Fibroblast of the conjunctiva (primary cell): ENCODE data around the gene IL20.
"Not testable (repeated sequence)": the region's sequence is repeated elsewhere in the genome, so short reads cannot be mapped to it uniquely, and the experiment has no call there.

Source experiments
- DNase-seq: peaks from one replicate; pipeline ENCODE4 v3.0.0-alpha.2; 2010; ENCODE audit warnings: low read depth

The IL20 gene

DNA sequence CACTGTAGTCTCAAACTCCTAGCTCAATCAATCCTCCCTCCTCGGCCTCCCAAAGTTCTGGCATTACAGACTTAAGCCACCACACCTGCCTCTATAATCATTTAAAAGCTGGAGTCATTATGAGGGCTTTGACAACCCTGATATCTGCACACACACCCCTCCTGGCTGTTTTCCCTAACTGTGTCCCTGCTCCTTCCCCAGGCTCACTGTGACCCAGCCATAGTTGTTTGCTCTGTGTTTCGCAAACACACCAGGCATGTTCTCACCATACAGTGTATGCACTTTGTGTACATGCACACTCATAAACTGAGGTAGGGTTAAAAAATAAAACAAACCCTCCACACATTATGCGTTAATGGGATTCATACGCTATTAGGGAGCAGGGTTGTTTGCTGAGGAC lies 21.8 kb upstream of the IL20 start:
- no peak for DNase-seq

DNA sequence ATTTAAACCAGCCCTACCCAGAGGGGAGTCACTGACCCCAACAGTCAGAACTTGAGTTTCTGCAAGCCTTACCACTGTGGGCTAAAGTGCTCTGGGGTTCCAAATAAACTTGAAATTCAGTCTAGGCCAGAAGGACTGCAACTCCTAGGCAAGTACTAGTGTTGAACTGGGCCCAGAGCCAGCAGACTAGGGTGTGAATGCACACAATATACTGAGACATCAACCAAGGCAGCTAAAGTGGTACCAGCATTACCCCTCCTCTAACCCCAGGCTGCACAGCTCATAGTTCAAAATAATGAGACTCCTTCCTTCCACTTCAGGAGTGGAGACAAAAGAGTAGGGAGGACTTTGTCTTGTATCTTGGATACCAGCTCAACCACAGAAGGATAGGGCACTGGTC lies 18.9 kb upstream of the IL20 start:
- DNase-seq, result no peak

DNA sequence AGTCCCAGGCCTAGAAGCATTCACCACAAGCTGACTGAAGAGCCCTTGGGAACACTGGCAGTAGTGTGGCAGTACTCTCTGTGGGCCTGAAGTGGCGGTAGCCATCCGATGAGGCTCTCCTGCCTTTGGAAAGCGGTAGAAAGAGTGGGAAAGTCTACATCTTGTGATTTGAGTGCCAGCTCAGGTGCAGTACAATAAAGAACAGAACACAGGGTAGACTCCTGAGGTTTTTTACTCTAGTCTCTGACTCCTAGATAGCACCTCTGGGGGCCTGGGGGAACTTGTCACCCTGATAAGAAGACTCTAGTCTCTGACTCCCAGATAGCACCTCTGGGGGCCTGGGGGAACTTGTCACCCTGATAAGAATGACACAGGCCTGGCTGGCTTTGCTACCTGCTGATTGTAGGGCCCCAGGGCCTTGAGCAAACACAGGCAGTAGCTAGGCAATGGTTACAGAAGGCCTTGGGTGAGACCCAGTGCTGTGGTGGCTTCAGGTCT lies 18.0 kb upstream of the IL20 start:
- DNase-seq, result no peak

DNA sequence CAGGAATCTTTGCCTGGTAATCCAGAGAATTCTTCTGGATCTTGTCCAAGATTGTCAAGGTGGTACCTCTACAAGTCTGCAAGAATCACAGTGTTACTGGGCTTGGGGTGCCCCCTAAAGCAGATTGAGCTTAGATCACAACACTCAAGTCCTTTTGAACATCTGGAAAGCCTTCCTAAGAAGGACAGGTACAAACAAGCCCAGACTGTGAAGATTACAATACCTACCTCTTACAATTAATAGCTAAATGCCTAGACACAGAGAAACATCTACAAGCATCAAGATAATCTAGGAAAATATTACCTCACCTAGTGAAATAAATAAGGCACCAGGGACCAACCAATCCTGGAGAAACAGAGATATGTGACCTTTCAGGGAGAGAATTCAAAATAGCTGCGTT lies 17.5 kb upstream of the IL20 start:
- DNase-seq, result no peak

DNA sequence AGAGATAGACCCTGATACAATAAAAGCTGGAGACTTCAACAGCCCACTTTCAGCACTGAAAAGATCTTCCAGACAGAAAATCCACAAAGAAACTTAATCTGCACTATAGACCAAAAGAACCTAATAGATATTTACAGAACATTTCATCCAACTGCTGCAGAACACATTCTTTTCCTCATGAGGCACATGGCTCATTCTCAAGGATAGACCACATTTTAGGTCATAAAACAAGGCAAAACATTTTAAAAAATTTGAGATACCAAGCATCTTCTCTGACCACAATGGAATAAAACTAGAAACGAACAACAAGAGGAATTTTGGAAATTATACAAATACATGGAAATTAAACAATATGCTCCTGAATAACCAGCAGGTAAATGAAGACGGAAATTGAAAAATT lies 15.0 kb upstream of the IL20 start:
- DNase-seq, result no peak

DNA sequence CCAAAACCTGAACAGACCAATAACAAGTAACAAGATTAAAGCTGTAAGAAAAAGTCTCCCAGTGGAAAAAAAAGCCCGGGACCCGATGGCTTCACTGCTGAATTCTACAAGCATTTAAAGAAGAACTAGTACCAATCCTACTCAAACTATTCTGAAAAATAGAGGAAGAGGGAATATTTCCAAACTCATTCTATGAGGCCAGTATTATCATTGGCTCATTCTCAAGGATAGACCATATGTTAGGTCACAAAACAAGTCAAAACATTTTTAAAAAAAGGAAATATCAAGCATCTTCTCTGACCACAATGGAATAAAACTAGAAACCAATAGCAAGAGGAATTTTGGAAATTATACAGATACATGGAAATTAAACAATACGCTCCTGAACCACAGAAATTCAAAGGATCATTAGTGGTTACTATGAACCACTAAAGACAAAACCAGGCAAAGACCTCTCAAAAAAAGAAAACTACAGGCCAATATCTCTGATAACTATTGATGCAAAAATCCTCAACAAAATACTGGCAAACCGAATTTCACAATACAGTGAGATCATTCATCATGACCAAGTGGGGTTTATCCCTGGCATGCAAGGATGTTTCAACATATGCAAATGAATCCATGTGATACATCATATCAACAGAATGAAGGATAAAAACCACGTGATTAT lies 13.9 kb upstream of the IL20 start:
- DNase-seq, result no peak

DNA sequence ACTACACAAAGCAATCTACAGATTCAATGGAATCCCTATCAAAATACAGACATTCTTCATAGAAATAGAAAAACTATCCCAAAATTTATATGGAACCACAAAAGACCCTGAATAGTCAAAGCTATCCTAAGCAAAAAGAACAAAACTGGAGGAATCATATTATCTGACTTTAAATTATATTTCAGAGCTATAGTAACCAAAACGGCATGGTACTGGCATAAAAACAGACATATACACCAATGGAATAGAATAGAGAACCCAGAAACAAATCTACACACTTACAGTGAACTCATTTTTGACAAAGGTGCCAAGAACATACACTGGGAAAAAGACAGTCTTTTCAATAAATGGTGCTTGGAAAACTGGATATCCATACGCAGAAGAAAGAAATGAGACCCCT lies 12.8 kb upstream of the IL20 start:
- not testable (repeated sequence) for DNase-seq

DNA sequence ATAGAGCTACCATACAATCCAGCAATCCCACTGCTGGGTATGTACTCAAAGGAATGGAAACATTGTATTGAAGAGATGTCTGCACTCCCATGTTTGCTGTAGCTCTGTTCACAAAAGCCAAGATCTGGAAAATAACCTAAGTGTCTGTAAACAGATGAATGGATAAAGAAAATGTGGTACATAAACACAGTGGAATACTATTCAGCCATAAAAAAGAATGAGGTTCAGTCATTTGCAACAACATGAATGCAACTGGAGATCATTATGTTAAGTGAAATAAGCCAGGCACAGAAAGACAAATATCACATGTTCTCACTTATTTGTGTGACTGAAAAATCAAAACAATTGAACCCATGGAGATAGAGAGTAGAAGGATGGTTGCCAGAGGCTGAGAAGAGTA lies 11.7 kb upstream of the IL20 start:
- not testable (repeated sequence) for DNase-seq

DNA sequence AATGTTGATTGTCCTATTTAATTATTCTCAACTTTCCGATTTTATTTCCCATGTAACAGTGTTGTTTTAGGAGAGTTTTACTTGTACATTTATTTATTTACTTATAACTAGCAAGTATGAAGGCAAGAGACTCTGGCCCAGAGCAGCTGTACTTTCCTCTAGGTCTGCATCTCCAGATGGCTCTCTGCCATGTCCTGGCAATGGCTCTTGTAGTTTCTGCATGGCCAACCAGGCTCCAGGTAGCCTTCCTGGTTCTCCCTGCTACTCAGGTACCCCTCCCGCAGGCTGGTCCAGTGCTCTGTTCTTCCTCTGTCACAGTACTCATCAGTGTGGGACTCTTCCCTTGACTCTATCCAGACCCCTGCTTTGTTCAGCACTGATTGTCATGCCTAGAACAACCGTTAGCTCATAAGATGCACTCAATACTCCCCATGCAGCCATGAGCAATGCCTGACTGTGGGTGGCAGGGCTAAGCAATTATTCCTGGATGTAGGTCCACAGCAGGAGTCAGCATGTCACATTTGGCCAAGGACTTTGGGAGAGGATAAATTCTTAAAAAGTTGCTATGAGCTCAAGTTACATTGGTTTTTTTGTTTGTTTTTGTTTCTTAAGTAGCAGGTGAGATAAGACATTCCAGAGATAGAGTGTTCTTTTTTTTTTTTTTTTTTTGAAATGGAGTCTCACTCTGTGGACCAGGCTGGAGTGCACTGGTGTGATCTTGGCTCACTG lies 10.9 kb upstream of the IL20 start:
- DNase-seq, result no peak

DNA sequence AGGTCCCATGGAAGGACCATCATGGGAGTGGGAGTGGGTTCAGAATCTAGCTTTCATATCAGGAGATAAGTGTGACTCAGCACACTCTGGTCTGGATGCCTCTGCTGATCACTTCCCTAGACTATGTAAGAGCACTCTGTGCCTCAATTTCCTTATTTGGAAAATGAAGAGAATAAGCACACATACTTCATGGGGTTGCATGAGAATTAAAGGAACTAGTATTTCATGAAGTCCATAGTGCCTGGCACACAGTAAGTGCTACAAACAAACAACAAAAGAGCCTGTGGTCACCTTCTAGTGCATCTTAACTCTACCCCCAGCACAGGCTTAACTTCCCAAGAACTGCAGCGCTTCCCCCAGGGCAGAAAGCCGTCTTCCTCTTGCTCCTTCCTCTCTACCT lies 9.6 kb upstream of the IL20 start:
- no peak for DNase-seq

DNA sequence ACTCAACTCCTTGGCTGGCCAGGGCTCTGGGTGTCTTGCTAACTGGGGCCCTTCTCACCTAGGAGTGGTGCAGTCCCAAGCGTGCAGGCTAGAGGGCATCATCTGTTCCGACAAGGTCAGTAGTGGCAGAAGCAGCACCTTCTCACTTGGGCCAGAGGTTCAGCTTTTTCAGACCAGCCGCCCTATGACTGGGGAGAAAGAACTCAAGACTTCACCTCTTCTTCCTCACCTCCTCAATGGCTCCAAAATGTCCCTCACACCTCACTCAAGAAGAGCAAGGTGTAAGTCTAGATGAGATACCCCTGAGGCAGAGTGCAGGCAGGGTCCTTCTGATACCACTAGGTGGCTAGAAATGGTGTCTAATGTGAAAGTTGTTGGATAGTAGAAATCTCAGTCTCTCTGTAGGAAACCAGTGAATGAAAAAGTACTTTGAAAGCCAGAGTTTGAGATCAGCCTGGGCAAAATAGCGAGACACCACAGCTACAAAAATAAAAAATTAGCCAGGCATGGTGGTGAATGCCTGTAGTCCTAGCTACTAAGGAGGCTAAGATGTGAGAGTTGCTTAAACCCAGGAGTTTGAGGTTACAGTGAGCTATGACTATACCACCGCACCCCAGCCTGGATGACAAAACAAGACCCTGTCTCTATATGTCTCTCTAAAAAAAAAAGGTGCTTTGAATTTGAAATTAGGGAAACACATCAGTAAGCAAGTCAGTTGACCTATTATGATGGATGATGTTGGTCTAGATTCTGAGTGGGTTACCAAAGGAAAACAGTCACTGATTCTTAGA lies 8.6 kb upstream of the IL20 start:
- no peak for DNase-seq

DNA sequence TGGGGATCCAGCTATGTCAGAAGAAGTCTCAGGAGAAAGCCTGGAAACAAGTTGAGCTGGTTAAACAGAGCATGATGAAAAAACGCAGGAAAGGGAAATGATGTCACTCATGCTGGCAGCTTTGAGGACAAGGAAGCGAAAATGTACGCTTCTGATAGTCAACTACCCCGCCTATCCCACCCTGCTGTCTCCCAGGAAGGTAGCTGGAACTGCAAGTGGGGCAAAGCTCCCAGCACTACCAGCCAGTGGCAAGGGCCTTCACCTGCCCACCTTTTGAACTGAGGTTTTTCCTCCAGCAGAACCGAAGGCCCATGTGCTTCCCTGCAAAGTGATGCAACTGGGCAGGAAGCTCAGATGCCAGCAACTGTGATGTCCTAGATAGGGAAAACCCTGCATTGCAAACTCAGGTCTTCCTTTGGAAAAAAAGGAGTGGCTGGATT lies 6.3 kb upstream of the IL20 start:
- DNase-seq, result no peak

DNA sequence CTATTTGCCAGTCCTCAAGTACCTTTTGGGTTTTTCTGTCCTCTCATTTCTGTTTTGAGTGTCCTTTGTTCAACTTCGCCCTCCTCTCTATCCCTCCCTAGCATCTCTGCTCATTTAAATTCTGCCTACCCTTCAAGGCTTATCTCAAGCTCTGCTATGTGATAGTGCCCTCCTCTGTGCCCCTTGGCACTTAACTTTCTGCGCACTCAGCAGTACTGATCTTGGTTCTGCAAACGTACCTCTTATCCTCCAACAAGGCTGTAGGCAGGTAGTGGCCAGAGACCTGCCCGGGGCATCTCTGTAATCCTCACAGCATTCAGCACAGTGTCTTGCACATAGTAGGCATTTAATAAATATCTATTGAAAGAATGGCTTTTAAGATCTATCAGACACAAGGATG lies 5.3 kb upstream of the IL20 start:
- DNase-seq, result no peak

DNA sequence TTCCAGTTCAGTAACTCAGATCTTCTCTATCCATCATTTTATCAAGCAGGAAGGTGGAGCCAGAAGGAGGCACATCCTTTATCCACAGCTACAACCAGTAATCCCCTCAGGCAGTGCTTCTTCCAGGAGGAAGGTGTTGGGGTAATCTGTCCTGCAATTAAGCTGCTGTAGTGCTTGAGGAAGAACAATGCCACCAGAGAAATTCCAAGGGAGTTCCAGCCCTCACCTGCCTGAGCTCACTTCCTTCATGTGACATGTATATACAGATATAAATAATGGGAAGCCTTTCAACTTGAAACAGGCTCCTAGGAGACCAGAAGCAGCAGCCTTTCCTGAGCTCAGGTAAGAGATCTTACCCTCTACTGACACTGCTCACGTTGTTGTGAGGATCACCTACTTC lies 2.2 kb upstream of the IL20 start:
- DNase-seq, result no peak

DNA sequence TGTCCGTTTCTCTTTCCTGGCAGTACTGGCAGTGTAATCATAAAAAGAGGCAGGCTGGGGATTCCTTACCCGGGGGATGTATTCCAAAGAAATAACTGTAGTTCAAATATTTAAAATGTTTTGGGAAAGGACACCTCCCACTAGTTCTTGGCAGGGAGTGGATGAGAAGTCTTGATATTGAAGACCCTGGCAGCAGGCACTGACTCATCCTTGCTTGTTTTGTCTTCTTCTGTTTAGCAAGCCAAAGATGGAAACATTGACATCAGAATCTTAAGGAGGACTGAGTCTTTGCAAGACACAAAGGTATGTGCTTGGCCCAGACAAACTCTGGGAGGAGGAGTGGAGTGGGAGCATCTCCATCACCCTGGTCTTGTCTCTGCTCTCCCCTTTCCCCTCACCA lies 639 bp downstream of the IL20 start:
- no peak for DNase-seq

DNA sequence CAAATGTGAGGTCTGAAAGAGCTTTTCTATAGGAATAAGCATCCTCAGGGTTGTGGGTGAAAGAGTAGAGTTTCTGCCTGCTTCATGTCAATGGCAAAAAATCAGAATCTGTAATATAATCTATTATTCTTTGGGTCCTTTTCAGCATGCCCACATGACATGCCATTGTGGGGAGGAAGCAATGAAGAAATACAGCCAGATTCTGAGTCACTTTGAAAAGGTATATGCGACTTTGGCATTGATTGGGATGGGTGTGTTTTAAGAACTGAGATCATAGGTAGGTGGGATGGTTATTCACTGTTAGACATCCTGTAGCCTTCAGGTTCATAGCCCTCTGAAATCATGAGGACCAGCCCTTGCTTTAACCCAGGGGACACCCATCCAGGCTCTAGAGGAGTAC lies 1.8 kb downstream of the IL20 start:
- DNase-seq, result no peak

DNA sequence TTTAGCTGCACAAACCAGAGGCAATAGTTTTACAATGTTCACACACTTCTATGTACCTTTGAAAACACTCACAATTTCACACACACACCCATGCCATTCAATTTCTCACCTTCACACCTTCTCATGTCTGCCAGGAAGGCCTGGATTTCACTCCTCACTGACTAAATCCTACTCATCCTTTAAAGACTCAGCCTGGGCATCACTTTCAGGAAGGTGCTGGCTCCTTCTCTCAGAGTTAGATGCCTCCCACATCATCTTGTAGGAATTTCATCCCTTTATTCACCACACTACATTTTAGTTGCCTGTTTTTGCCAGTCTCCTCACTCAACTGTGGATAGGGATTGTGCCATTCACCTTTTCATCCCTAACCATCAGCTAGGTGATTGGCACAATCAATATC lies 2.3 kb downstream of the IL20 start:
- no peak for DNase-seq

DNA sequence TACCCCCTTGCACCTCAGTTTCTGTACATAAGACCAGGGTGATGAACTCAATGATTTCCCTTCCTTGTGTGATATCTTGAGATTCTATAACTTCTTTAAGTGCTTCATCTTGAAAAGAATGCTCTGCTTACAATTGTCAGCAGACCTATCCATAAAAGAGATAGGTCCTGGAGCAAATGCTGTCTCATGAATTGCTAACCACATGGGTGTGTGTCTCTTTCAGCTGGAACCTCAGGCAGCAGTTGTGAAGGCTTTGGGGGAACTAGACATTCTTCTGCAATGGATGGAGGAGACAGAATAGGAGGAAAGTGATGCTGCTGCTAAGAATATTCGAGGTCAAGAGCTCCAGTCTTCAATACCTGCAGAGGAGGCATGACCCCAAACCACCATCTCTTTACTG lies 2.8 kb downstream of the IL20 start:
- no peak for DNase-seq

DNA sequence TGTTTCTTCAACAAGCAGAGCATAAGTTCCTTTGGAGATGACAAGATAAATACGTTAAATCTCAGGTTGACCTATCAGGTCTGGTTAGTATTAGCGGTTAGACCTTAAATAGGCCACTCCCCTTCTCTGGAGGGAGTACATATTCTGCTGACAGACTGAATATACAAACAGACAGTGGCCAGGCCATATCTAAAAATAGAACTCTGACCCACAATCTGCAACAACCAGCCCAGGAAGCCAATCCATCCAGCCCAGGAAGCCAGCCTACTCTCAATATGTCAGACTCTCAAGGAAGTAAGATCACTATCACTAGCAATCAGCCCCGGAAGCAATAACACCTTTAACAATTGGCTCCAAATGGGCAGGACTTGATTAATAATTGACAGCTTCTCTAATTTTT lies 6.7 kb downstream of the IL20 start:
- DNase-seq, result no peak

DNA sequence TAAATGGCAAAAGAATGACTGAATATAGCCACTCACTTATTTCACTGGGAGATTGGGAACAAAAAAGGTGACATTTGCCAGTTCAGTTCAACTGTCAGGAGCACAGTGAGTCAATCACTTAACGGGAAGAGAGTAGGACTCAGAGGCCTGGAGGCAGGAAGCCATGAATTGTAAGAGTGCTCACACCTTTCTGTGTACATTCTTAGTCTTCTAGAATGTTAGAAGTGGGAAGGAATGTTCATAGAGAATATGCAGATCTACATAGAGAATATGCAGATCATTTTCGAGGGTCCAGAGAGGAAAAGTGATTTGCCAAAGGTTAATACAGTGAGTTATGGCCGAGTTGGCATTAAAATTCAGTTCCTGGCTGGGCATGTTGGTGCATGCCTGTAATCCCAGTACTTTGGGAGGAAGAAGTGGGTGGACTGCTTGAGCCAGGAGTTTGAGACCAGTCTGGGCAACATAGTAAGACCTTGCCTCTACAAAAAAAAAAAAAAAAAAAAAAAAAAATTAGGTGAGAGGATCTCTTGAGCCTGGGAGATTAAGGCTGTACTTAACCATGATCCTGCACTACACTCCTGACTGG lies 8.3 kb downstream of the IL20 start:
- DNase-seq, result no peak

DNA sequence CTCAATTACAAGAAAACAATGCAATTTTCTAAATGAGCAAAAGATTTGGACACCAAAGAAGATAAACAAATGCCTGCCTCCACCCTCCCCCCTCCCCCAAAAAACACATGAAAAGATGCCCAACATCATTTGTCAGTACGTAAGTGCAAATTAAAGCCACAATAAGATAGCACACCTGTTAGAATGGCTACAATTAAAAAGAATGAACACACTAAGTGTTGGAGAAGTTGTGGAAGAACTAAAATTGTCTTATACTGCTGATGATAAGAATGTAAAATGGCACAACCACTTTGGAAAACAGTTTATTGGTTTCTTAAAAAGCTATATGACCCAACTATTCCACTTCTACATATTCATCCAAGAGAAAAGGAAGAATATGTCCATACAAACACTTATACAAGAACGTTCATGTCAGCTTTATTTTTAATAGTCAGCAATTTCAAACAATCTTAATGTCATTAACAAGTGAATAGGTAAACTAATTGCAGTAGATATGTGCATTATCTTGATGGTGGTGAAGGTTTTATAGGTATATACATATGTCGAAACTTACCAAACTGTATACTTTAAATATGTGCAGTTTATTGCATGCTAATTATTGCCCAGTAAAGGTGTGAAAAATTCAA lies 10.4 kb downstream of the IL20 start:
- DNase-seq, result no peak

DNA sequence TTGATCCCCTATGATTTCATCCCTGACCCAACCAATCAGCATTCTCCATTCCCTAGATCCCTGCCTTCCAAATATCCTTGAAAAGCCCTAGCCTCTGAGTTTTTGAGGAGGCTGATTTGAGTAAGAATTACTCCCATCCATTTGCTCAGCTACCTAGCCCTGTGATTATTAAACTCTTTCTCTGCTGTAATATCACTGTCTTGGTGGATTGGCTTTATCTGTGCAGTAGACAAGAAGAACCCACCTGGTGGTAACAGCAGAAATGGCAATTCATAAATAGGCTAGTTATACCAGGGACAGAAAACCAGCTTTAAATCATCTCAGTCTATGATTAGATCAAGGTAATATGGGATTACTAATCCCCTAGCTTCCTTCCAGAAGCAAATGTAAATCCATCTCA lies 13.0 kb downstream of the IL20 start:
- no peak for DNase-seq
